Karpas-422 (cell line): ENCODE measurements around the gene TIGD7. TPM values are rescaled to one million over a fixed set of nuclear protein-coding genes. Genes with fewer than 3 reads are reported as not detected.
"Not testable (repeated sequence)": the region's sequence is repeated elsewhere in the genome, so short reads cannot be mapped to it uniquely, and the experiment has no call there.

ENCODE experiments used
- DNase-seq: peaks from one replicate; pipeline ENCODE4 v3.0.0-alpha.2; 2015
- H2AFZ ChIP-seq: fragments of 200-600 bp; sonication (generic); 2 replicates; pipeline ENCODE4 v1.6.1; 2014; ENCODE audit warnings: antibody characterized with exemption, low read length, mixed read lengths
- H3K27ac ChIP-seq: fragments of 200-600 bp; sonication (generic); 2 replicates; pipeline ENCODE4 v1.5.1; 2014; ENCODE audit warnings: mild to moderate bottlenecking, low read length, moderate library complexity
- H3K27me3 ChIP-seq: fragments of 200-600 bp; sonication (generic); 2 replicates; pipeline ENCODE4 v1.6.1; 2014; ENCODE audit warnings: low read length, mixed read lengths
- H3K36me3 ChIP-seq: fragments of 200-600 bp; sonication (generic); 2 replicates; pipeline ENCODE4 v1.6.1; 2014; ENCODE audit warnings: low read length, mixed read lengths; ENCODE audit not compliant: insufficient read depth
- H3K4me1 ChIP-seq: fragments of 200-600 bp; sonication (generic); 2 replicates; pipeline ENCODE4 v1.6.1; 2014; ENCODE audit warnings: mild to moderate bottlenecking, low read length, mixed read lengths
- H3K4me2 ChIP-seq: fragments of 200-600 bp; sonication (generic); 2 replicates; pipeline ENCODE4 v1.6.1; 2014; ENCODE audit warnings: low read length, low read depth, mild to moderate bottlenecking; ENCODE audit not compliant: poor library complexity, severe bottlenecking
- H3K4me3 ChIP-seq: fragments of 200-600 bp; sonication (generic); 2 replicates; pipeline ENCODE4 v1.5.1; 2014; ENCODE audit warnings: mild to moderate bottlenecking, antibody characterized with exemption, low read length, mixed read lengths
- H3K79me2 ChIP-seq: fragments of 200-600 bp; sonication (generic); 2 replicates; pipeline ENCODE4 v1.6.1; 2014; ENCODE audit warnings: mild to moderate bottlenecking, low read length, mixed read lengths
- H3K9ac ChIP-seq: fragments of 200-600 bp; sonication (generic); 2 replicates; pipeline ENCODE4 v1.6.0; 2014; ENCODE audit warnings: low read length
- H3K9me2 ChIP-seq: fragments of 200-600 bp; sonication (generic), shearing (Covaris generic); replicated peaks from 2 replicates; pipeline ENCODE4 v1.6.0; 2014; ENCODE audit warnings: mild to moderate bottlenecking, low read length, moderate library complexity; ENCODE audit not compliant: insufficient read depth
- H3K9me3 ChIP-seq: fragments of 300-700, 200-600 bp; sonication (generic); 2 replicates; pipeline ENCODE4 v1.6.1; 2014; ENCODE audit warnings: low read length, mixed read lengths
- H4K20me1 ChIP-seq: fragments of 200-600 bp; sonication (generic); 2 replicates; pipeline ENCODE4 v1.6.1; 2014; ENCODE audit warnings: mild to moderate bottlenecking, antibody characterized with exemption, low read length, low read depth; ENCODE audit not compliant: insufficient read depth
- total RNA-seq: library from RNA; depleted of rRNA; stranded (reverse); fragments of >200 nt; shearing (Covaris generic); gene quantifications from 2 replicates; pipeline ENCODE4 v1.2.3, GENCODE V29; 2014; ENCODE audit warnings: low replicate concordance

Gene TIGD7
- total RNA-seq, 1 experiment from 2014 or later = 2.8 TPM

DNA sequence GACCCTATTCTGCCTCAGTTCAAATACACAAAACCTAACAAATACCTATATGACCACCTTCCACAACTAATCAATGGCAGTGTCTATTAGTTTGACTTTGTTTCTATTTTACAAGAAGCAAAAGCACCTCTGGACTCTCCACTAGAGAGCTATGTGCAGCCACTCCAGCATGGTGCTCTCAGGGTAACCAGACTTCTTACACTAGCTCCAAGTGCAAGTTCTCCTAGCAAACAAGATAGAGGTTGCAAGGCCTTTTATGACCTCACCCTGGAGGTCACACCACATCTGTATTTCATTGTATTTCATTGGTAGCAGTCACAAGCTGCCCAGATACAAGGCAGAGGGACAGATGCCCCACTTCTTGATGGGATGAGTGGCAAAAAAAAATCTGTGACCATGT lies 30.3 kb downstream of the TIGD7 start:
- H3K9me2 ChIP-seq = no peaks in the 10 kb centered on the region
- no peak for DNase-seq
- no peaks in the 10 kb centered on the region for H3K9me3 ChIP-seq
- H4K20me1 ChIP-seq = no peaks in the 10 kb centered on the region
- no peaks in the 10 kb centered on the region for H3K27me3 ChIP-seq
- H3K4me2 ChIP-seq = peak overlapping the region; percentile 42
- no peak overlapping the region for H3K4me3 ChIP-seq
- H3K36me3 ChIP-seq = no peaks in the 10 kb centered on the region
- H2AFZ ChIP-seq = no peak overlapping the region
- H3K79me2 ChIP-seq = no peaks in the 10 kb centered on the region
- peaks cover 23% of the 10 kb centered on the region for H3K4me1 ChIP-seq
- peak overlapping the region; percentile 28; the same call in 1 of the 2 replicates for H3K27ac ChIP-seq
- no peak overlapping the region for H3K9ac ChIP-seq

DNA sequence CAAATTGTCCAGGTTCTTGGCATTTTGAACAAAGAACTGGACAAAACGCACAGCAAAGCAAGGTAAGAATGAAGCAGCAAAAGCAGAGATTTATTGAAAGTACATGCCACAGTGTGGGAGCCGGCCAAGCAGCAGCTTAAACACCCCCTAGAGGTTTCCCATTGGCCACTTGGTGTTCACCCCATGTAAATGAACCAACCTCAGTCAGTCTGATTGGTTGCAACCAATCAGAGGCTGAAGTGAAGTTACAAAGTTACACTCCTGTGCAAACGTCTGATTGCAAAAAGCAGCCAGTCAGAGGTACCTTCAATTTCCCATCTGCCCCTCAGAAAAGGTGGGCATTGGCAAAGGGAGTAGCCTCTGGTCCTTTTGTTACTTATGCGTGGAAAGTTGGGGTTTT lies 30.7 kb downstream of the TIGD7 start:
- Histone ChIP-seq H3K4me2 (peak overlapping the region; percentile 42), H3K9me2 (no peaks in the 10 kb centered on the region), H3K9me3 (no peaks in the 10 kb centered on the region), H3K79me2 (no peaks in the 10 kb centered on the region), H3K4me1 (peaks cover 23% of the 10 kb centered on the region), H3K9ac (no peak overlapping the region), H3K27ac (peak overlapping the region; percentile 56), H2AFZ (peak overlapping the region; percentile 31; the same call in 1 of the 2 replicates), H3K27me3 (no peaks in the 10 kb centered on the region), H4K20me1 (no peaks in the 10 kb centered on the region), H3K4me3 (no peak overlapping the region), H3K36me3 (no peaks in the 10 kb centered on the region)
- peak; percentile 83 for DNase-seq

DNA sequence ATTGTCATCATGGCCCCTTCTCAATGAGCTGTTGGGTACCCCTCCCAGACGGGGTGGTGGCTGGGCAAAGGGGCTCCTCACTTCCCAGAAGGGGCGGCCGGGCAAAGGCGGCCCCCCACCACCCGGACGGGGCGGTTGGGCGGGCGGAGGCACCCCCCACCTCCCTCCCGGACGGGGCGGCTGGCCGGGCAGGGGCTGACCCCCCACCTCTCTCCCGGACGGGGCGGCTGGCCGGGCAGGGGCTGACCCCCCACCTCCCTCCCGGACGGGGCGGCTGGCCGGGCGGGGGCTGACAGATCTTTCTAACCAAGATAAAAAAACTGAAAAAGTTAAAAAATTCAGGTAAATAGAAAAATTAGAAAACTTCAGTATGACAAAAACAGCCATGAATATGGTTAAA lies 33.9 kb downstream of the TIGD7 start:
- not testable (repeated sequence) for H3K4me2 ChIP-seq, H3K79me2 ChIP-seq, H3K36me3 ChIP-seq, H3K4me3 ChIP-seq, H3K27me3 ChIP-seq, H2AFZ ChIP-seq, H3K9ac ChIP-seq, H3K27ac ChIP-seq, H3K9me3 ChIP-seq, H3K9me2 ChIP-seq, DNase-seq, H4K20me1 ChIP-seq
- peaks cover 20% of the 10 kb centered on the region for H3K4me1 ChIP-seq

DNA sequence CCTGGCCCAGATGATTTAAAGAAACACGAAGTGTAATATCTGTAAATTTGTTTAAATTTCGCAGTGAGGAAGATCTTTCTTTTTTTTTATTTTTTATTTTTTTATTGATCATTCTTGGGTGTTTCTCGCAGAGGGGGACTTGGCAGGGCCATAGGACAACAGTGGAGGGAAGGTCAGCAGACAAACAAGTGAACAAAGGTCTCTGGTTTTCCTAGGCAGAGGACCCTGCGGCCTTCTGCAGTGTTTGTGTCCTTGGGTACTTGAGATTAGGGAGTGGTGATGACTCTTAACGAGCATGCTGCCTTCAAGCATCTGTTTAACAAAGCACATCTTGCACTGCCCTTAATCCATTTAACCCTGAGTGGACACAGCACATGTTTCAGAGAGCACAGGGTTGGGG lies 34.5 kb downstream of the TIGD7 start:
- H3K36me3 ChIP-seq, H3K4me3 ChIP-seq, H3K27ac ChIP-seq, H3K9me2 ChIP-seq, H3K4me2 ChIP-seq, DNase-seq, H3K9ac ChIP-seq, H3K27me3 ChIP-seq, H3K9me3 ChIP-seq, H3K79me2 ChIP-seq, H4K20me1 ChIP-seq, H2AFZ ChIP-seq: not testable (repeated sequence)
- peaks cover 15% of the 10 kb centered on the region for H3K4me1 ChIP-seq

DNA sequence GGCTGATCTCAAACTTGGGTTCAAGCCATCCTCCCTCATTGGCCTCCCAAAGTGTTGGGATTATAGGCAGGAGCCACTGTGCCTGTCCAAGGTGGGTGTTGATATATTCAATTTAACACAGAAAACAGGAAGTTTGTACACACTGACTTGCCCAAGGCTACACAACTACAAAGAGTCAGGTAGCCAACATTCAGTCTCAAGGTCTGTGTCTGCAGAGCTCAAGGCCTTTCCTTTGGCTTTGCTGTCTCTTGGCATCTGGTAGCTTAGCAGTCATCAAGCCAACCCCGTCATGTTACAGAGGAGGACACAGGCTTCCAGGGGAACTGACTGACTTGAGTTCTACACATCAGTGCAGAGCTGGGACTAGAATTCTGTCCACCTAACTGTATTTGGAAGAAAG lies 36.9 kb downstream of the TIGD7 start:
- no peak for DNase-seq
- no peaks in the 10 kb centered on the region for H3K9me2 ChIP-seq
- no peaks in the 10 kb centered on the region for H3K36me3 ChIP-seq
- H2AFZ ChIP-seq = no peak overlapping the region
- H3K9ac ChIP-seq = no peak overlapping the region
- H3K4me1 ChIP-seq = peaks cover 13% of the 10 kb centered on the region
- H3K9me3 ChIP-seq = no peaks in the 10 kb centered on the region
- H3K4me2 ChIP-seq = no peak overlapping the region
- H3K27ac ChIP-seq = no peak overlapping the region
- no peaks in the 10 kb centered on the region for H4K20me1 ChIP-seq
- H3K27me3 ChIP-seq = no peaks in the 10 kb centered on the region
- no peaks in the 10 kb centered on the region for H3K79me2 ChIP-seq
- no peak overlapping the region for H3K4me3 ChIP-seq

DNA sequence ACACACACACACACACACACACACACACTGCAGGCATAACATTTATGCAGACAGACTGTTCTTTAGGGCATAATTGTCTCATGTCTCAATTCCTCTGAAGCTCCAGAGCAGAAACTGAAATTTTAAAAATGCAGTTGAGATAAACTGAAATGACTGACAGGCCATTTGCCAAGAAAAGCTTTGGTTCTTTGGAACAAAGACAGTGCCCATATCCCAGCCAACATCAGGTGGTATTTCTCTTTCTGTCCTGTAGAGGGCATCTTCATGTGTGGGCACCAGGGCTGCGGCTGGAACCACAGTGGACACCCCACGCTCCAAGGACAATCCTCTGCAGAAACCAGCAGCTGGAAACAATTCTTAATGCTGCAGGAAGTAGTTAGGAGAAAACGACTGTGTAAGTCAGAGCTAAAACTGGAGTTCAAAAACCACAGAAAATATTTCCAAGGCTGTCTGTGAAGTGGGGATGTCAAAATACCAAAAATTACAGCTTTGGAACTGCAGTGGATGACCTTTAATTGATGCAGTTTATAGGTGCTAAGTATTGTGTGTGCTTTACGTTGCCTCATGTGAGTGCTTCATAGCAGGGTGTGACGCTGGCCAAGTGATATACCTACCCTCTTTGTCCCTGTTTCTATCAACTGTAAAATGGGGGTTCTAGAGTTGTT lies 38.2 kb downstream of the TIGD7 start:
- Histone ChIP-seq H4K20me1 (no peaks in the 10 kb centered on the region), H3K9me2 (no peaks in the 10 kb centered on the region), H3K4me1 (peaks cover 17% of the 10 kb centered on the region), H2AFZ (no peak overlapping the region), H3K79me2 (no peaks in the 10 kb centered on the region), H3K9me3 (no peaks in the 10 kb centered on the region), H3K36me3 (no peaks in the 10 kb centered on the region), H3K27ac (no peak overlapping the region), H3K4me3 (no peak overlapping the region), H3K9ac (no peak overlapping the region), H3K27me3 (no peaks in the 10 kb centered on the region), H3K4me2 (no peak overlapping the region)
- peak; percentile 75 for DNase-seq

DNA sequence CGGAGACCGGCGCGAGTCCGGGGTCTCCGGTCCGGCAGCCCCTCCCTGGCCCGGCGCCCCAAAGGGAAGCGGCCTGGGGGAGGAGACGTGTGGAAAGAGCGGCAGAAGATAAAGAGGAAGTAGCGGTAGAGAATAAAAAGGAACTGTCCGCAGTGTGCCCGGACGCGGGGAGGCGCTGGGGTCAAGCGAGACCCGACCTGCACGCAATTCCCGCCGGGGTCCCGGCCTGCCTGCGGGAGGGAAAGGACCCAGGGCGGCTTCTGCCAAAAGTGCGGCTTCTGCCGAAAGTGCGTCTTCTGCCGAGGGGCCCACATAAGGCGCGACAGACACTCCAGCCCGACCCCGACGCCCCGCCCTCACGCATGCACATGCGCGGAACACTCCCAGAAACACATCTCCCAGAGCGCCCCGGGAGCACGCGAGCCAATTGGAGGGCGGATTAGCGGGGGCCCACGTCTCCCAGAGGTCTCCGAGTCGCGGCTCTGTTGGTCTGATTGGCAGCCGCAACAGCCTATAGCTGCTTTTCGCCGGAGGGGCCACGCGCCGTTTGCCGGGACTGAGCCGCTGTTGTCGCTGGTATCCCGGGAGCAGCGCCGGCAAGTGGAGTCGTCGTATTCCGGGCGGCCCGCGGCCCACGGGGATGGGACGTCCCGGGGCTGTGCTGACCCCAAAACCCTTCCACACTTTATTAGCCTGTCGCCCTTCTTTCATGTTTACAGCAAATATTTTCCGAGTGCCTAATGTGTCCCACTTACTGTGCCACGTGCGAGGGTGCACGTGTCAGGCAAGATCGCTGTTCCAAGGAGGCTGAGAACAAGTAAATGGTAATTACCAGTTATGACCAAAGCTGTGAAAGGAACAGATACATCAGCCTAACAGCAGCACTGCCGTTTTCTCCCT lies 40.8 kb downstream of the TIGD7 start:
- Histone ChIP-seq H3K27me3 (no peaks in the 10 kb centered on the region), H3K36me3 (no peaks in the 10 kb centered on the region), H2AFZ (peak overlapping the region; percentile 84), H3K9me3 (no peaks in the 10 kb centered on the region), H3K4me2 (peak overlapping the region; percentile 93), H3K27ac (peak overlapping the region; percentile 70), H4K20me1 (no peaks in the 10 kb centered on the region), H3K79me2 (no peaks in the 10 kb centered on the region), H3K4me3 (peak overlapping the region; percentile 96), H3K9me2 (no peaks in the 10 kb centered on the region), H3K4me1 (peaks cover 17% of the 10 kb centered on the region), H3K9ac (peak overlapping the region; percentile 94)
- peak; percentile 99 for DNase-seq

DNA sequence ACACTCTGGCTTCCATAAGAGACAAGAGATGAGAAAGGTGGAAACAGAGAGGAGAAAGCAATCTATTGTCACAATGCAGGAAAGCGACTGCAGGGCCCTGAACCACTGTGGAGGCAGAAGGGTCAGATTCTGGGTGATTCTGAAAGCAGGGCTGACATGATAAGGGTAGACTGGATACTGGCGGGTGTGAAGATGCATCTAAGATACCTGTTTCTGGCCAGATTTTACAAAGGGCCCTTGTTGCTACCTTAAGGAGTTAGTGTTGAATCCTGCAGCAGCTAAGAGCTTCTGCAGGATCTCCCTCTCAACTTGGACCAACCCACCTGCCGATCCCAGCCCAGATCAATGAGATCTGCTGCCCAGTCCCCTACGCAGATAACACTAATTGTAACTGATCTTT lies 42.7 kb downstream of the TIGD7 start:
- Histone ChIP-seq H3K4me3 (no peak overlapping the region), H3K4me2 (no peak overlapping the region), H3K9ac (no peak overlapping the region), H3K9me3 (no peaks in the 10 kb centered on the region), H2AFZ (no peak overlapping the region), H3K27ac (no peak overlapping the region), H3K27me3 (no peaks in the 10 kb centered on the region), H3K9me2 (no peaks in the 10 kb centered on the region), H4K20me1 (no peaks in the 10 kb centered on the region), H3K4me1 (peaks cover 17% of the 10 kb centered on the region), H3K36me3 (no peaks in the 10 kb centered on the region), H3K79me2 (no peaks in the 10 kb centered on the region)
- no peak for DNase-seq
